Measurements from ENCODE around the gene FAAH.

FAAH gene

DNA sequence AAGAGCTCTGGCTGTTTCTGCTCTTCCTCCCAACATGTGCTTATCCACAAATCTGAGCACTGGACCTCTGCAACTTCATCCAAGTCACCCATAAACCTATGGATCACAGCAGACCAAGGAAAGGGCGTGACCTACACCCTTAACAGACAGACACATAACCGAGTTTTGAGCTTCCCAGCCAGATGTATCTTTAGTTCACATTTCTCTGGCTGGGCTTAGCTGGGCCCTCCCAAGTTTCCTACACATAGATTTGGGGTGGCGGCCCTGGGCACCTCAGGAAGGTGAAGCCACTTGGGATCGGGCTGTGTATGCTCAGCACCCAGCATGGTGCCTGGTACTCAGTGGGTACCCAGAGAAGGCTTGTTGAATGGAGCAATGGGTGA is 26.4 kb downstream of the FAAH start:
- Histone ChIP-seq H3K4me3 (replicated peaks; ENCODE audit: low read depth, low read length) (no peak overlapping the region), H3K36me3 (ENCODE audit: control insufficient read depth, insufficient read depth, low read length) (no peaks in the 10 kb centered on the region), H3K27me3 (replicated peaks; ENCODE audit: control insufficient read depth, insufficient read depth, low read length) (no peaks in the 10 kb centered on the region; the same call in 1 of the 2 replicates)
- TF ChIP-seq, protein P1, sequence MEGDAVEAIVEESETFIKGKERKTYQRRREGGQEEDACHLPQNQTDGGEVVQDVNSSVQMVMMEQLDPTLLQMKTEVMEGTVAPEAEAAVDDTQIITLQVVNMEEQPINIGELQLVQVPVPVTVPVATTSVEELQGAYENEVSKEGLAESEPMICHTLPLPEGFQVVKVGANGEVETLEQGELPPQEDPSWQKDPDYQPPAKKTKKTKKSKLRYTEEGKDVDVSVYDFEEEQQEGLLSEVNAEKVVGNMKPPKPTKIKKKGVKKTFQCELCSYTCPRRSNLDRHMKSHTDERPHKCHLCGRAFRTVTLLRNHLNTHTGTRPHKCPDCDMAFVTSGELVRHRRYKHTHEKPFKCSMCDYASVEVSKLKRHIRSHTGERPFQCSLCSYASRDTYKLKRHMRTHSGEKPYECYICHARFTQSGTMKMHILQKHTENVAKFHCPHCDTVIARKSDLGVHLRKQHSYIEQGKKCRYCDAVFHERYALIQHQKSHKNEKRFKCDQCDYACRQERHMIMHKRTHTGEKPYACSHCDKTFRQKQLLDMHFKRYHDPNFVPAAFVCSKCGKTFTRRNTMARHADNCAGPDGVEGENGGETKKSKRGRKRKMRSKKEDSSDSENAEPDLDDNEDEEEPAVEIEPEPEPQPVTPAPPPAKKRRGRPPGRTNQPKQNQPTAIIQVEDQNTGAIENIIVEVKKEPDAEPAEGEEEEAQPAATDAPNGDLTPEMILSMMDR (IDR thresholded peaks at IDR 0.05; ENCODE audit: insufficient read depth, low read length, poor library complexity, severe bottlenecking): no peak
- no peak for DNase-seq (ENCODE audit: extremely low read depth, insufficient read length)

DNA sequence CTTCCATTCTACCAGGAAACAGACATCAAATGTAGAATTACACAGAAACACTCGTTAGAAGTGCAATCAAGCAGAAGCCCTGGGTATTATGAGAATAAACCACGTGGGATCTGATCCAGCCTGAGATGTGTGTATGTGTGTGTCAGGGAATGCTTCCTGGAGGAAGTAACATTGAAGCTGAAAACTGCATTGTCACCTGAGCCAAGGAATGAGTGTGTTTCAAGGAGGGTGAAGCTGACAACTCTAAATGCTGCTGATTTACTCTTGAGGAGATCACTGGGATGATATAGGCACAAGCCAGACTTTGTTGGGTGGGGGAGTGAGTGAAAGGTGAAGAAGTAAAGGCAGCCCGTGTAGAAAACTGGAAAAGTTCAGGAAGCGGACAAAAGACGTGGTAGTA is 27.6 kb downstream of the FAAH start:
- DNase-seq (ENCODE audit: extremely low read depth, insufficient read length): no peak
- no peaks in the 10 kb centered on the region for H3K36me3 ChIP-seq (ENCODE audit: control insufficient read depth, insufficient read depth, low read length)

DNA sequence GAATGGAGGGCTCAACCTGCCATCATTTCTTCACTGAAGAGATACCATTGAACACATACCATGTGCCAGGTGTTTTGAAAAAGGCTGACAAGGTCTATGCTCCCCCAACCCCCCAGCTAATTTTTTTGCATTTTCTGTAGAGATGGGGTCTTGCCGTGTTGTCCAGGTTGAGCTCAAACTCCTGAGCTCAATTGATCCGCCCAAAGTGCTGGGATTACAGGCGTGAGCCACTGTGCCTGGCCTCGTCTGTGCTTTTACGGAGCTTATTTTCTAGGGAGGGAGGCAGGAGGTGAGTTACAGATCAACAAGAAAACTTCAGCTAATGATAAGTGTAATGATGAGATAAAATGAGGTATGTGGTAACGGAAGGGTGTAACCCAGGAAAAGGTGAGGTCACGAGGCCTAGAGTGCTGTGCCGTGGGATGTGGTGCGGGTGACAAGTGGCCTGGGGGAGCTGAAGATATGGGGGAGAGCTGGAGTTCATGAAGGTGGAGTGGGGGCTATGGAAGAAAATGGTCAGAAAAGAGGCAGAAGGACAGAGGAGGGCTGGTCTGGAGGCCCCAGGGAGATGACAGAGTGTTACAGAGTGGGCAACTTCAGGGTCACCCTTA is 28.2 kb downstream of the FAAH start:
- no peaks in the 10 kb centered on the region for H3K36me3 ChIP-seq (ENCODE audit: control insufficient read depth, insufficient read depth, low read length)
- no peak overlapping the region for H3K4me3 ChIP-seq (replicated peaks; ENCODE audit: low read depth, low read length)
- no peak for DNase-seq (ENCODE audit: extremely low read depth, insufficient read length)
- no peaks in the 10 kb centered on the region; the same call in 1 of the 2 replicates for H3K27me3 ChIP-seq (replicated peaks; ENCODE audit: control insufficient read depth, insufficient read depth, low read length)
- TF ChIP-seq, protein P1 (IDR thresholded peaks at IDR 0.05; ENCODE audit: insufficient read depth, low read length, poor library complexity, severe bottlenecking): no peak

More for the DNA sequence above, 27.6 kb downstream of the FAAH start:
- Histone ChIP-seq H3K27me3 (replicated peaks; ENCODE audit: control insufficient read depth, insufficient read depth, low read length) (no peaks in the 10 kb centered on the region; the same call in 1 of the 2 replicates), H3K4me3 (replicated peaks; ENCODE audit: low read depth, low read length) (no peak overlapping the region)
- TF ChIP-seq, protein P1 (IDR thresholded peaks at IDR 0.05; ENCODE audit: insufficient read depth, low read length, poor library complexity, severe bottlenecking): no peak

DNA sequence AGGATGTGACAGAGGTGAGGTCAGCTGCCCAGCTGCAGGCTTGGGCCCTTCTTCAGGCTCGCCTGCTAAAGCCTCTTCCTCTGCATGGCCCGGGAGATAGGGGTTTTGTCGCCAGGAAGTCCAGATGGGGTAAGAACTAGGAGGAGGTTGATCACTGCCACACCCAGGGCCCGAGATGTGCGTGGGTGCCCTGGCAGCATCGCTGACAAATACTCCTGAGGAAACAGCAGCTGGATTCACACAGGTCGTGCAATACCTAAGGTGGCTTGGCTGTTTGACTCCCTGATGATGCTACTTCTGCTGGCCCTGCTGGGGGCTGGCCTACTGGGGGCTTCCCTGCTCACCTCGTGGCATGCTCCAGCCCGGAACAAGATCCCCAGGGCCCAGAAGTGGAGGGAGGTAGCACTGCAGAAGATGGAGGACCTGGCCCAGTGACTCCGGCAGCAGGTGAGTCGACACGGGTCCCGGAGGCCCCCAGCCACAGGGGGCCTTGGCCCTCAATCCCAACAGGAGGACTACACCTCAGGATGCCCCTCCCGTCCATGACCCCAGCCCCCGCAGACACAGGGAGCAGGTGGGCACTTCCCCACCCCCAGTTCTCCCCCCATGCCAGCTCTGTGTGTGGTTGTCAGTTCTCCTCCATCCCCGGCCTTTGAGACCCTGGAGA is 29.6 kb downstream of the FAAH start:
- TF ChIP-seq, protein P1 (IDR thresholded peaks at IDR 0.05; ENCODE audit: insufficient read depth, low read length, poor library complexity, severe bottlenecking): no peak
- no peaks in the 10 kb centered on the region for H3K36me3 ChIP-seq (ENCODE audit: control insufficient read depth, insufficient read depth, low read length)
- DNase-seq (ENCODE audit: extremely low read depth, insufficient read length): no peak
- no peaks in the 10 kb centered on the region; the same call in none of the 2 replicates for H3K27me3 ChIP-seq (replicated peaks; ENCODE audit: control insufficient read depth, insufficient read depth, low read length)
- H3K4me3 ChIP-seq (replicated peaks; ENCODE audit: low read depth, low read length): no peak overlapping the region

DNA sequence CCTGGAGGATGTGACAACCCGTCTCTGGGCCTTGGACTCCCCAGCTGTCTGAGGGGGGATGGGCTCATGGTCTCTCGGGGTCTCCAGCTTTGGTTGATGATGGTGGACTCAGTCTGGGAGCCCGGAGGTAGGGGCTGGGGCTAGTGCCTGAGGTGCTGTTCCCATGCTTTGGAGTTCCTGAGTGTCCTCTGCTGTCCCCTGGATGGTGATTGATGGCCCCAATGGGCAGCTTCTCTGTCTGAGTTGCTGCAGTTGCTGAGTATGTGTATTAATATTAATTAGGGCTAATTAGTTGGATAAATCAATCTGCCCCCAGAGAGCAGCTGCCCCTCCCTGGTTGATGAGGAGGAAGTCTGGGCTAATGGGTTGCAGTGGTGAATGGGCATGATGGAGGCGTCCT is 30.6 kb downstream of the FAAH start:
- H3K36me3 ChIP-seq (ENCODE audit: control insufficient read depth, insufficient read depth, low read length): no peaks in the 10 kb centered on the region
- no peaks in the 10 kb centered on the region; the same call in none of the 2 replicates for H3K27me3 ChIP-seq (replicated peaks; ENCODE audit: control insufficient read depth, insufficient read depth, low read length)
- no peak for DNase-seq (ENCODE audit: extremely low read depth, insufficient read length)
- TF ChIP-seq, protein P1 (IDR thresholded peaks at IDR 0.05; ENCODE audit: insufficient read depth, low read length, poor library complexity, severe bottlenecking): no peak
- no peak overlapping the region for H3K4me3 ChIP-seq (replicated peaks; ENCODE audit: low read depth, low read length)
